Measurements from ENCODE around the gene SCAPER. TPM values are rescaled to one million over a fixed set of nuclear protein-coding genes. Genes with fewer than 3 reads are reported as not detected.

Gene SCAPER
- total RNA-seq, 1 experiment from 2014 or later: 4.6 TPM

- no peak for DNase-seq (ENCODE audit: low read depth)
- in situ Hi-C loops (cut with HindIII; ENCODE audit: low pct_unique_long_range_greater_than_20kb, low sequenced_read_pairs): no loop called here
Measured at GRCh38 chr15:76648732-76649444, 256.3 kb downstream of the SCAPER start.

GRCh38 chr15:76647612-76648011 lies 257.5 kb downstream of the SCAPER start:
- in situ Hi-C loops (cut with HindIII; ENCODE audit: low pct_unique_long_range_greater_than_20kb, low sequenced_read_pairs): no loop called here
- no peak for DNase-seq (ENCODE audit: low read depth)

- in situ Hi-C loops (cut with HindIII; ENCODE audit: low pct_unique_long_range_greater_than_20kb, low sequenced_read_pairs): no loop called here
- DNase-seq (ENCODE audit: low read depth): no peak
Measured at GRCh38 chr15:76644646-76645045, 260.5 kb downstream of the SCAPER start.

- in situ Hi-C loops (cut with HindIII; ENCODE audit: low pct_unique_long_range_greater_than_20kb, low sequenced_read_pairs): no loop called here
- DNase-seq (ENCODE audit: low read depth): no peak
Measured at GRCh38 chr15:76642671-76643070, 262.5 kb downstream of the SCAPER start.

- no peak for DNase-seq (ENCODE audit: low read depth)
- in situ Hi-C loops (cut with HindIII; ENCODE audit: low pct_unique_long_range_greater_than_20kb, low sequenced_read_pairs): no loop called here
Measured at GRCh38 chr15:76637166-76637565, 268.0 kb downstream of the SCAPER start.

GRCh38 chr15:76636059-76636458 lies 269.1 kb downstream of the SCAPER start:
- DNase-seq (ENCODE audit: low read depth): no peak
- in situ Hi-C loops (cut with HindIII; ENCODE audit: low pct_unique_long_range_greater_than_20kb, low sequenced_read_pairs): no loop called here

- DNase-seq (ENCODE audit: low read depth): no peak
- in situ Hi-C loops (cut with HindIII; ENCODE audit: low pct_unique_long_range_greater_than_20kb, low sequenced_read_pairs): no loop called here
Measured at GRCh38 chr15:76626611-76627010, 278.5 kb downstream of the SCAPER start.

GRCh38 chr15:76625267-76625666 lies 279.9 kb downstream of the SCAPER start:
- DNase-seq (ENCODE audit: low read depth): no peak
- in situ Hi-C loops (cut with HindIII; ENCODE audit: low pct_unique_long_range_greater_than_20kb, low sequenced_read_pairs): no loop called here

- DNase-seq (ENCODE audit: low read depth): no peak
- in situ Hi-C loops (cut with HindIII; ENCODE audit: low pct_unique_long_range_greater_than_20kb, low sequenced_read_pairs): no loop called here
Measured at GRCh38 chr15:76614725-76615124, 290.4 kb downstream of the SCAPER start.

GRCh38 chr15:76588811-76589747 lies 316.1 kb downstream of the SCAPER start:
- DNase-seq (ENCODE audit: low read depth): no peak
- in situ Hi-C loops (cut with HindIII; ENCODE audit: low pct_unique_long_range_greater_than_20kb, low sequenced_read_pairs): no loop called here

GRCh38 chr15:76585576-76585897 lies 319.6 kb downstream of the SCAPER start:
- in situ Hi-C loops (cut with HindIII; ENCODE audit: low pct_unique_long_range_greater_than_20kb, low sequenced_read_pairs): no loop called here
- DNase-seq (ENCODE audit: low read depth): no peak

GRCh38 chr15:76584868-76585575 lies 320.1 kb downstream of the SCAPER start:
- no peak for DNase-seq (ENCODE audit: low read depth)
- in situ Hi-C loops (cut with HindIII; ENCODE audit: low pct_unique_long_range_greater_than_20kb, low sequenced_read_pairs): no loop called here

GRCh38 chr15:76582550-76582949 lies 322.6 kb downstream of the SCAPER start:
- in situ Hi-C loops (cut with HindIII; ENCODE audit: low pct_unique_long_range_greater_than_20kb, low sequenced_read_pairs): no loop called here
- DNase-seq (ENCODE audit: low read depth): no peak

- no peak for DNase-seq (ENCODE audit: low read depth)
- in situ Hi-C loops (cut with HindIII; ENCODE audit: low pct_unique_long_range_greater_than_20kb, low sequenced_read_pairs): no loop called here
Measured at GRCh38 chr15:76577879-76578512, 327.1 kb downstream of the SCAPER start.

- in situ Hi-C loops (cut with HindIII; ENCODE audit: low pct_unique_long_range_greater_than_20kb, low sequenced_read_pairs): no loop called here
Measured at GRCh38 chr15:76576523-76577279, 328.4 kb downstream of the SCAPER start.

GRCh38 chr15:76575679-76576078 lies 329.5 kb downstream of the SCAPER start:
- in situ Hi-C loops (cut with HindIII; ENCODE audit: low pct_unique_long_range_greater_than_20kb, low sequenced_read_pairs): no loop called here
- DNase-seq (ENCODE audit: low read depth): no peak

More at GRCh38 chr15:76576523-76577279, 328.4 kb downstream of the SCAPER start:
- no peak for DNase-seq (ENCODE audit: low read depth)

- in situ Hi-C loops (cut with HindIII; ENCODE audit: low pct_unique_long_range_greater_than_20kb, low sequenced_read_pairs): no loop called here
- no peak for DNase-seq (ENCODE audit: low read depth)
Measured at GRCh38 chr15:76575274-76575673, 329.9 kb downstream of the SCAPER start.

GRCh38 chr15:76572983-76573314 lies 332.2 kb downstream of the SCAPER start:
- in situ Hi-C loops (cut with HindIII; ENCODE audit: low pct_unique_long_range_greater_than_20kb, low sequenced_read_pairs): no loop called here
- DNase-seq (ENCODE audit: low read depth): no peak

All from Caki2 (cell line).